MCF 10A (cell line): ENCODE results near the gene HNRNPA1. TPM values are rescaled to one million over a fixed set of nuclear protein-coding genes. Genes with fewer than 3 reads are reported as not detected.
"Not testable (repeated sequence)": the region's sequence is repeated elsewhere in the genome, so short reads cannot be mapped to it uniquely, and the experiment has no call there.

Source experiments
- BruUV-seq: library from RNA; stranded (reverse); fragments of 400-500 nt; replicated peaks from 2 replicates; lab custom pipeline; 2021; lab: Mats Ljungman, UMichigan
- CTCF ChIA-PET: fragments of 300-600 bp; sonication (Branson Sonifier 250); formaldehyde crosslinking; extraction: SDS; loops from one replicate; lab custom pipeline; 2021; ENCODE audit warnings: antibody characterized with exemption, inconsistent platforms; lab: Yijun Ruan, JAX
- POLR2A ChIA-PET: fragments of 300-600, 350-650 bp; sonication (Branson Sonifier 250); formaldehyde crosslinking; extraction: SDS; loops from one replicate; lab custom pipeline; 2020; ENCODE audit warnings: antibody characterized with exemption, inconsistent platforms; lab: Yijun Ruan, JAX
- DNase-seq: peaks from one replicate; pipeline ENCODE4 v3.0.0-alpha.2; 2018; ENCODE audit not compliant: unreplicated experiment
- H3K27ac Mint-ChIP-seq: one replicate; pipeline ENCODE4 v1.8.0; 2022; ENCODE audit warnings: mild to moderate bottlenecking, low read depth, mixed read lengths; ENCODE audit not compliant: unreplicated experiment
- H3K27me3 Mint-ChIP-seq: one replicate; pipeline ENCODE4 v1.8.0; 2022; ENCODE audit warnings: mixed read lengths; ENCODE audit not compliant: insufficient read depth, unreplicated experiment
- H3K36me3 Mint-ChIP-seq: one replicate; pipeline ENCODE4 v1.8.0; 2022; ENCODE audit warnings: mild to moderate bottlenecking, moderate library complexity, mixed read lengths; ENCODE audit not compliant: insufficient read depth, unreplicated experiment
- H3K4me1 Mint-ChIP-seq: one replicate; pipeline ENCODE4 v1.8.0; 2022; ENCODE audit warnings: mixed read lengths; ENCODE audit not compliant: insufficient read depth, unreplicated experiment
- H3K4me3 Mint-ChIP-seq: one replicate; pipeline ENCODE4 v1.8.0; 2022; ENCODE audit warnings: mild to moderate bottlenecking, moderate library complexity, mixed read lengths; ENCODE audit not compliant: unreplicated experiment
- H3K9me3 Mint-ChIP-seq: one replicate; pipeline ENCODE4 v1.8.0; 2022; ENCODE audit warnings: mixed read lengths; ENCODE audit not compliant: unreplicated experiment
- intact Hi-C: fragments of 100-400 bp; cut with micrococcal nuclease; formaldehyde crosslinking; loops from 2 replicates; pipeline ENCODE4 v1.14.1; 2022
- total RNA-seq: library from RNA; stranded (reverse); gene quantifications from 2 replicates; pipeline ENCODE4 v1.2.3, GENCODE V29; 2022
- TF ChIP-seq, protein P1 (sequence below): fragments of 200-600 bp; IDR thresholded peaks from one replicate; pipeline ENCODE4 v1.8.0; 2022; ENCODE audit warnings: antibody characterized with exemption, mild to moderate bottlenecking; ENCODE audit not compliant: unreplicated experiment

The HNRNPA1 gene
- total RNA-seq, 1 experiment from 2014 or later = 1,435 TPM

DNA sequence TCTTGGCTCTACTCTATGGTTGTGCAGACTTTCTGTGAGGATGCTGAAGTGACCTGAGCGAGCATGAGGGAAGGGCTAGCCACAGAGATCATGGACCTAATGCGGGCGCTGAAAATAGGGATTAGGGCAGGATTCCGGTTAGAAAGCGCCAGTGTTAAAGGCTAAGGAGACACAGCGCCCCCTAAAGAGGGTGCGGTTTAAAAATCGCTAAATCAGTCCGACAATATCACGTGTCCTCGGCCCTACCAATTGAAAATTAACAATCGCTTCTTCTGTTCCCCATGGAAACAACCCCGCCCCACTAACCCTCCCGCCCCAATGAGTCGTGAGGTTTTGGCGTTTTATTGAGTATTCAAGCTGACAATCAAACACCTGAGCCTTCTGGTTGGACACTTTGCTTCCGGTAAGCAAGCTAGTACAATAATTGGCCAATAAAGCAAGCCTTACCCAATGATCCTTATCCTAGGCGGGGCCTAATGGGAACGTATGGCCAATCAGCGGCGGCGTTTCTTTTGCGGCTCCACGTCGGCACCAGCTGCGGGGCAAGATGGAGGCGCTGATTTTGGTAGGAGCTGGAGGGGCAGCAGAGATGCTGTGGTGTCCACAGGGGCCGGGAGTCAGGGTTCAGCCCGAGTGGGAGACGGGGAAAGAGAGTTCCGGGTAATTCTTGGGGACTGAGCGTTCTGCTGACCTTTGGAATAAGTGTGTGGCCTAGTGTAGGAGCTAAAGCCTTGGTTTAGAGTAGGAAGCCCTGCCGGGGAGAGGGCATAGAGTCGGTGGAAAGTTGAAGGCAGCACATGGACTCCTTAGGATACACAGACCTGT, 44.3 kb downstream of the HNRNPA1 start, which contains the start of gene COPZ1:
Gene COPZ1, plus strand, starts transcription at position 515 of the 825 bp plus-strand sequence. Its CDS starts 33 bp downstream, at position 548.
- intact Hi-C loops = loop anchor here (1.0 kb wide), 6 partner anchors 31 to 105 kb away; partner anchors contain the start of genes CBX5 and HNRNPA1
- Mint-ChIP-seq H3K4me3 (peak within 1 kb of the TSS; percentile 100), H3K36me3 (peaks cover 18% of the 10 kb centered on the region), H3K27me3 (no peaks in the 10 kb centered on the region), H3K9me3 (no peaks in the 10 kb centered on the region), H3K4me1 (peaks cover 19% of the 10 kb centered on the region), H3K27ac (peak within 1 kb of the TSS; percentile 100)
- BruUV-seq = no TSS peak
- CTCF ChIA-PET = interaction anchor here (0.6 to 3.1 kb wide), 32 partner anchors 9 to 280 kb away, joined by 3 to 57 read pairs (median 4); partner anchors contain the start of gene NFE2
- POLR2A ChIA-PET = interaction anchor here (0.6 to 4.1 kb wide), 23 partner anchors 10 to 1404 kb away, joined by 3 to 41 read pairs (median 4); partner anchors contain the start of genes CBX5, CD63, HNRNPA1 and HOXC9
- peak; percentile 100 for DNase-seq
- TF ChIP-seq, protein P1, sequence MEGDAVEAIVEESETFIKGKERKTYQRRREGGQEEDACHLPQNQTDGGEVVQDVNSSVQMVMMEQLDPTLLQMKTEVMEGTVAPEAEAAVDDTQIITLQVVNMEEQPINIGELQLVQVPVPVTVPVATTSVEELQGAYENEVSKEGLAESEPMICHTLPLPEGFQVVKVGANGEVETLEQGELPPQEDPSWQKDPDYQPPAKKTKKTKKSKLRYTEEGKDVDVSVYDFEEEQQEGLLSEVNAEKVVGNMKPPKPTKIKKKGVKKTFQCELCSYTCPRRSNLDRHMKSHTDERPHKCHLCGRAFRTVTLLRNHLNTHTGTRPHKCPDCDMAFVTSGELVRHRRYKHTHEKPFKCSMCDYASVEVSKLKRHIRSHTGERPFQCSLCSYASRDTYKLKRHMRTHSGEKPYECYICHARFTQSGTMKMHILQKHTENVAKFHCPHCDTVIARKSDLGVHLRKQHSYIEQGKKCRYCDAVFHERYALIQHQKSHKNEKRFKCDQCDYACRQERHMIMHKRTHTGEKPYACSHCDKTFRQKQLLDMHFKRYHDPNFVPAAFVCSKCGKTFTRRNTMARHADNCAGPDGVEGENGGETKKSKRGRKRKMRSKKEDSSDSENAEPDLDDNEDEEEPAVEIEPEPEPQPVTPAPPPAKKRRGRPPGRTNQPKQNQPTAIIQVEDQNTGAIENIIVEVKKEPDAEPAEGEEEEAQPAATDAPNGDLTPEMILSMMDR = peak; percentile 77

DNA sequence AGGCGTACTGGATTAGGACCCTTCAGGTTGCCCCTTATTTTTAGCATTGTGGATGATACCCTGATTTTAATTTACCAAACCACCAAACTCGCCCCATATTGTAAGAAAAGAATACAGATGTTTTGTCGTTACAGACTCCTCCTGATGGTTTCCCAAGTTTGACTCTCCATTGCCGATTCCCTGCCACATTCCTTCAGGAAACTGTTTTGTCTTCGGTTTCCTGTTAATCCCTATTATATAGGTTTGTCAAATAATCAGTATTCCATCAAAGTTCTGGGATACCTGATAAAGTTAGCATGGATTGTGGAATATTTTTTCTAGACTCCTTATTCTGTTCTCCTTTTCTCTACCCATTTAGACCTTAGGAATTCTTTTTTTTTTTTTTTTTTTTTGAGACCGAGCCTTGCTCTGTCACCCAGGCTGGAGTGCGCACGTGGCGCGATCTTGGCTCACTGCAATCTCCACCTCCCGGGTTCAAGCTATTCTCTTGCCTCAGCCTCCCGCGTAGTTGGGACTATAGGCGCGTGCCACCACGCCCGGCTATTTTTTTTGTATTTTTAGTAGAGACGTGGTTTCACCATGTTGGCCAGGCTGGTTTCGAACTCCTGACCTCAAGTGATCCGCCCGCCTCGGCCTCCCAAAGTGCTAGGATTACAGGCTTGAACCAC, 45.0 kb downstream of the HNRNPA1 start:
- ChIA-PET CTCF (interaction anchor here (0.6 to 3.7 kb wide), 27 partner anchors 9 to 111 kb away, joined by 3 to 57 read pairs (median 5); partner anchors contain the start of gene NFE2), POLR2A (interaction anchor here (0.6 to 4.7 kb wide), 22 partner anchors 9 to 1403 kb away, joined by 3 to 41 read pairs (median 7); partner anchors contain the start of genes CBX5, CD63, HNRNPA1 and HOXC9)
- Mint-ChIP-seq H3K4me3 (peak overlapping the region; percentile 100), H3K27ac (peak overlapping the region; percentile 100), H3K36me3 (peaks cover 23% of the 10 kb centered on the region), H3K4me1 (peaks cover 27% of the 10 kb centered on the region)
- intact Hi-C loops = loop anchor here (1.0 kb wide), 1 partner anchor 45 kb away; the partner anchor contains the start of genes CBX5 and HNRNPA1
- not testable (repeated sequence) for H3K27me3 Mint-ChIP-seq, H3K9me3 Mint-ChIP-seq, DNase-seq
- TSS peak; percentile 78 for BruUV-seq

DNA sequence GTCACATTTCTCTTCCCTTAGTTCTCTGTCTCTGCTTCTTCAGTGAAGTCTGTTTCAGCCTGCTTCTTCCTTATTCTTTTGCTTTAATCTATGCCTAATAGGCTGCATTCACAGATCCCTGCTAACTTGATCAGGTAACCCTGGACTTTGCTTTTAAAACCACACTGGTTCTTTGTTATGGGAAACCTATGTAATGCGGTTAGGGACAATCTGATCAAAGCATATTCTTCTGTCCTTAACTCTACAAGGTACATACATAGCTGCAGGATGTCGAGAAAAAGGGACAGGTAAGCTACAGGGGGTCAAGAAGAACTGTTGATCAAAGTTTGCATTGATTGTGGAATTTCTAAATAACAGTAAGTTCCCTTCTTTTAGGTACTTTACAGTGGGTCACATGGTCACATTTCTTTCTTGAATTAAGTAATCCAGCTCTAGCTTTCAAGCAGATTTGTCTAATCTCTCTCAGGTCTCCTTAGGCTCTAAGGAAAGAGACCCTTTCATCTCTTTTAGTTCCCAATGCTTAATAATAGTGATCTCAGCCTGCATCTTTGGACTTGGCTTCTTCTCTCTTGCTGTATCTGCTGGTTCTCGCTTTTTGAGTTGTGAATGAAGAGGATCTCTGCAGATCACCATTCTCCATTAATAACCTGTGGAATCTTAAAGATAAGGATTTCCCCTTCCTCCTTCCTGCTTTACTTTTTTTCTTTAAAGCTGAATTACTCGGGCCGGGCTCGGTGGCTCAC, 48.2 kb downstream of the HNRNPA1 start:
- no peak overlapping the region for H3K4me3 Mint-ChIP-seq
- no peaks in the 10 kb centered on the region for H3K27me3 Mint-ChIP-seq
- no peak for DNase-seq
- CTCF ChIA-PET = interaction anchor here (0.6 to 3.7 kb wide), 13 partner anchors 9 to 381 kb away, joined by 3 to 21 read pairs (median 5); no protein-coding TSS in a partner anchor
- TF ChIP-seq, protein P1 = no peak
- H3K9me3 Mint-ChIP-seq = no peaks in the 10 kb centered on the region
- peaks cover 45% of the 10 kb centered on the region for H3K36me3 Mint-ChIP-seq
- peak overlapping the region; percentile 10 for H3K27ac Mint-ChIP-seq
- POLR2A ChIA-PET = interaction anchor here (0.7 to 4.7 kb wide), 2 partner anchors 40 to 48 kb away, joined by 3 to 36 read pairs; partner anchors contain the start of genes CBX5 and HNRNPA1
- no TSS peak for BruUV-seq
- intact Hi-C loops = no loop called here
- peaks cover 30% of the 10 kb centered on the region for H3K4me1 Mint-ChIP-seq

DNA sequence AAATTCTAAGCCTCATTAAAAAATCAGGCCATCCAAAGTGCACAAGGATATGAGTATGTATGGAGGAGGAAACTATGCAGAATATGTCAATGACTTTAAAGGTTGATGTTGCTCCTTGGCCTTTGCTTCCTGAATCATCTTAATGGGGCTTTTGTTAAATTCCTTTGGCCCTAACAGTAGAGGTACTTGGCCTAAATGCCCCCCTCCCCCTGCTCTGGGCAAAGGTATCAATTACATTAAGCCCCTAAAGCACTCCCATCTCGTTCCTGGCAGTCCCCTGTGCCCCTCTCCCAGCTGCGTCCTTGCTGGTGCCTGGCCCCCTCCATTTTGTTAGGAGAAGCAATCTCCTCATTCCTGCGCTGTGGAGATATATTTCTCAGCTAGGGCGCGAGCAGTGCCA, 49.2 kb downstream of the HNRNPA1 start:
- intact Hi-C loops = no loop called here
- POLR2A ChIA-PET = interaction anchor here (0.8 to 4.7 kb wide), 2 partner anchors 29 to 49 kb away, joined by 3 to 36 read pairs; partner anchors contain the start of genes CBX5 and HNRNPA1

More for the DNA sequence above, 49.2 kb downstream of the HNRNPA1 start:
- Mint-ChIP-seq H3K4me3 (no peak overlapping the region), H3K27me3 (no peaks in the 10 kb centered on the region), H3K4me1 (peaks cover 30% of the 10 kb centered on the region), H3K27ac (no peak overlapping the region), H3K36me3 (peaks cover 45% of the 10 kb centered on the region), H3K9me3 (no peaks in the 10 kb centered on the region)
- TF ChIP-seq, protein P1 = no peak
- no peak for DNase-seq
- CTCF ChIA-PET = interaction anchor here (0.9 to 2.5 kb wide), 4 partner anchors 12 to 49 kb away, joined by 3 to 10 read pairs (median 5); no protein-coding TSS in a partner anchor
- BruUV-seq = no TSS peak
